ENCODE results near the gene CARD11. TPM values are rescaled to one million over a fixed set of nuclear protein-coding genes. Genes with fewer than 3 reads are reported as not detected.

CARD11 gene
- total and polyA plus RNA-seq, 2 donors (not counting 1 experiment from before 2014, with no cell fraction given), result 0.02 TPM; not detected in 1

GRCh38 chr7:2897023-2897422 is 146.6 kb downstream of the CARD11 start:
- Histone ChIP-seq H3K9me3 (ENCODE audit: control insufficient read depth, insufficient read depth, low read depth, low read length) (no peaks in the 10 kb centered on the region), H3K36me3 (ENCODE audit: control insufficient read depth, insufficient read depth, low read length) (no peaks in the 10 kb centered on the region), H3K79me2 (ENCODE audit: control insufficient read depth, insufficient read depth, low read length) (no peaks in the 10 kb centered on the region), H3K4me1 (ENCODE audit: control insufficient read depth, extremely low read depth, insufficient read depth, low read length) (no peaks in the 10 kb centered on the region), H3K9ac (ENCODE audit: insufficient read depth, low read length) (no peak overlapping the region), H2AFZ (ENCODE audit: low read length) (no peak overlapping the region), H3K27ac (ENCODE audit: insufficient read depth, low read length) (no peak overlapping the region), H4K20me1 (ENCODE audit: control insufficient read depth, extremely low read depth, insufficient read depth, low read length) (no peaks in the 10 kb centered on the region), H3K4me2 (ENCODE audit: extremely low read depth, insufficient read depth, low read length) (no peak overlapping the region), H3K27me3 (ENCODE audit: control insufficient read depth, insufficient read depth, low read length) (no peaks in the 10 kb centered on the region), H3K4me3 (replicated peaks in 1 of 4; ENCODE audit: control extremely low read depth in 1 of 4, insufficient read depth in 1 of 4, low read depth in 3 of 4, low read length in 4 of 4) (no peak overlapping the region)
- no peak for TF ChIP-seq CTCF (conservative IDR thresholded peaks at IDR 0.05 in 1 of 2, IDR thresholded peaks at IDR 0.05 in 1 of 2; ENCODE audit: low read depth in 1 of 2, low read length in 2 of 2)
- TF ChIP-seq EZH2 (IDR thresholded peaks at IDR 0.05; ENCODE audit: low read length, missing control alignments), result no peak
- no peak for DNase-seq (ENCODE audit: low read depth in 2 of 2)

DNA sequence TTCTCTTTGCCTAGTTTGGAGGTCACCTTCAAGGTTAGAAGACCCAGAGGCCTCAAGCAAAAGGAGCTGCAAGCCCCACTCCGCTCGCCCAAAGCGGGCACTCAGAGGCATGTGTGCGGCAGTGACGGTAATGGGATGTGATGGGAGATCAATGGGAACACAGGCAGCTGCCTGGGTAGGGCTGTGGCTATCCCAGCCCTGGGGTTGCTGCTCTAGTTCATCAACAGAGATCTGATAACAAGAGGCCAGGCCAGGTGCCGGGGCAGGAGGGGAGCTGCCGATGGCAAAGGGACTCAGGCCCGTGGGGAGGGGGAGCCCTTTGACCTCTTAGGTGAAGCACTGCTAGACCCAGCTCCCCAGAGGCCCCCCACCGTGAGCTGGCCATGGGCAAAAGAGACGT is 147.5 kb downstream of the CARD11 start:
- Histone ChIP-seq H4K20me1 (ENCODE audit: control insufficient read depth, extremely low read depth, insufficient read depth, low read length) (no peaks in the 10 kb centered on the region), H3K4me1 (ENCODE audit: control insufficient read depth, extremely low read depth, insufficient read depth, low read length) (no peaks in the 10 kb centered on the region), H3K9ac (ENCODE audit: insufficient read depth, low read length) (no peak overlapping the region), H3K9me3 (ENCODE audit: control insufficient read depth, insufficient read depth, low read depth, low read length) (no peaks in the 10 kb centered on the region), H2AFZ (ENCODE audit: low read length) (no peak overlapping the region), H3K4me3 (replicated peaks in 1 of 4; ENCODE audit: control extremely low read depth in 1 of 4, insufficient read depth in 1 of 4, low read depth in 3 of 4, low read length in 4 of 4) (no peak overlapping the region), H3K27ac (ENCODE audit: insufficient read depth, low read length) (no peak overlapping the region), H3K79me2 (ENCODE audit: control insufficient read depth, insufficient read depth, low read length) (no peaks in the 10 kb centered on the region), H3K36me3 (ENCODE audit: control insufficient read depth, insufficient read depth, low read length) (no peaks in the 10 kb centered on the region), H3K4me2 (ENCODE audit: extremely low read depth, insufficient read depth, low read length) (no peak overlapping the region), H3K27me3 (ENCODE audit: control insufficient read depth, insufficient read depth, low read length) (no peaks in the 10 kb centered on the region)
- TF ChIP-seq EZH2 (IDR thresholded peaks at IDR 0.05; ENCODE audit: low read length, missing control alignments), result no peak
- no peak for TF ChIP-seq CTCF (conservative IDR thresholded peaks at IDR 0.05 in 1 of 2, IDR thresholded peaks at IDR 0.05 in 1 of 2; ENCODE audit: low read depth in 1 of 2, low read length in 2 of 2)
- DNase-seq (ENCODE audit: low read depth in 2 of 2), result no peak

DNA sequence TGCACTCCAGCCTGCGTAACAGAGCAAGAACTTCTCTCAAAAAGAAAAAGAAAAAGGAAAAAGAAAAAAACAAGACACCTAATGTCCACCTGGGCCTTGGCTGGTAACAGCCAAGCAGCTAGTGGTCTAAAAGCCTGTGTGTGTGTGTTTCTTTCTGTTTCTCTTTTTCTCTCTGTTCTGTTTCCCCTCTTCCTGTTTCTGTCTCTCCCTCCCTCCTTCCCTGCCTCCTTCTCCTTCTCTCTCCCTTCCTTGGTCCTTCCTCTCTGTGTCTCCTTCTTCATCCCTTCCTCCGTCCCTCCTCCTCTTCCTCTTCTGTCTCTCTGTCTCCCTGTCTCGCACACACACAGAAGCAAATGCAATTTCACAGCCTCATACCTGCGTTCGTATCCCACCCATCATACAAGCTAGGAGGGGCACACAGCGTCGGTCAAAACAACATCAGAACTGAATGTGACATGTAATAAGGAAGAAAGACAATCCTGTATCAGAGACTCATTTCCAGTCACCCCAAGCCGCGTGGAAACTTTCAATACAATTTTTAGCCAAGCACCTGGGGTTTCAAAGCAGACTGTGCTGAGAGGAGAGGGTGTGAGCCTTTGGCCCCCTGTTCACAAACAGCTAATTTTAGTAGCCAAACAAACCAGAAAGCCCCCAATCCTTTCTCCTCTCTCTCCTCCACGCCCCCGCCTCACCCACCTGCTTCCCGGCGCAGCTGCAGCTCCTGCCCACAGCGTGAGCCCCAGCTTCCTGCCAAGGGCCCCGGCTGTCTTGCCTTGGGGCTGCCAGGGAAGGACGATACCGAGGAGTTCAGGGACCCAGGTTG is 149.3 kb downstream of the CARD11 start:
- Histone ChIP-seq H4K20me1 (ENCODE audit: control insufficient read depth, extremely low read depth, insufficient read depth, low read length) (no peaks in the 10 kb centered on the region), H3K27ac (ENCODE audit: insufficient read depth, low read length) (no peak overlapping the region), H3K9me3 (ENCODE audit: control insufficient read depth, insufficient read depth, low read depth, low read length) (no peaks in the 10 kb centered on the region), H3K79me2 (ENCODE audit: control insufficient read depth, insufficient read depth, low read length) (no peaks in the 10 kb centered on the region), H3K4me2 (ENCODE audit: extremely low read depth, insufficient read depth, low read length) (no peak overlapping the region), H3K36me3 (ENCODE audit: control insufficient read depth, insufficient read depth, low read length) (no peaks in the 10 kb centered on the region), H2AFZ (ENCODE audit: low read length) (no peak overlapping the region), H3K9ac (ENCODE audit: insufficient read depth, low read length) (no peak overlapping the region), H3K4me1 (ENCODE audit: control insufficient read depth, extremely low read depth, insufficient read depth, low read length) (no peaks in the 10 kb centered on the region), H3K27me3 (ENCODE audit: control insufficient read depth, insufficient read depth, low read length) (no peaks in the 10 kb centered on the region), H3K4me3 (replicated peaks in 1 of 4; ENCODE audit: control extremely low read depth in 1 of 4, insufficient read depth in 1 of 4, low read depth in 3 of 4, low read length in 4 of 4) (no peak overlapping the region)
- DNase-seq (ENCODE audit: low read depth in 2 of 2), result no peak
- no peak for TF ChIP-seq EZH2 (IDR thresholded peaks at IDR 0.05; ENCODE audit: low read length, missing control alignments)
- TF ChIP-seq CTCF (conservative IDR thresholded peaks at IDR 0.05 in 1 of 2, IDR thresholded peaks at IDR 0.05 in 1 of 2; ENCODE audit: low read depth in 1 of 2, low read length in 2 of 2), result no peak

All from fibroblast of lung (primary cell).